Transverse colon (tissue), 4 donors: ENCODE results near the gene MEIS2. TPM values are rescaled to one million over a fixed set of nuclear protein-coding genes. Genes with fewer than 3 reads are reported as not detected.

Experiments
- DNase-seq: peaks from one replicate; pipeline ENCODE4 v3.0.0-alpha.2; 2019
- H3K27ac ChIP-seq, 4 donors: fragments of 200-600 bp; sonication (generic); 2 replicates each; pipeline ENCODE4 v1.5.1; 2016 to 2018; ENCODE audit warnings: inconsistent platforms in 4 of 4
- H3K27me3 ChIP-seq: fragments of 200-600 bp; sonication (generic); 2 replicates; pipeline ENCODE4 v1.5.1; 2017; ENCODE audit warnings: inconsistent platforms
- H3K36me3 ChIP-seq, 4 donors: fragments of 200-600 bp; sonication (generic); 2 replicates each; pipeline ENCODE4 v1.5.1; 2017 to 2019; ENCODE audit warnings: inconsistent platforms in 4 of 4
- H3K4me1 ChIP-seq, 4 donors: fragments of 200-600 bp; sonication (generic); 2 replicates each; pipeline ENCODE4 v1.5.1; 2017 to 2020; ENCODE audit warnings: inconsistent platforms in 4 of 4
- H3K4me3 ChIP-seq, 4 donors: fragments of 200-600 bp; sonication (generic); 1 replicate in 1 of 4; 2 replicates in 3 of 4; pipeline versions ENCODE4 v1.5.1 to v1.6.1; 2017 to 2019; ENCODE audit warnings: inconsistent platforms in 4 of 4
- H3K9me3 ChIP-seq, 2 donors: fragments of 200-600 bp; sonication (generic); 2 replicates each; pipeline ENCODE4 v1.5.1; 2017 to 2019; ENCODE audit warnings: inconsistent platforms in 2 of 2
- CTCF ChIP-seq, 5 experiments: fragments of 200-600 bp in 3 of 5; fragments of 450-650 bp in 2 of 5; sonication (generic) in 3 of 5; IDR thresholded peaks; 1 replicate in 2 of 5; 2 replicates in 3 of 5; pipeline ENCODE4 v1.5.1; 2016 to 2017; ENCODE audit warnings: antibody characterized with exemption in 5 of 5, inconsistent platforms in 3 of 5, mild to moderate bottlenecking in 2 of 5, moderate library complexity in 1 of 5
- EP300 ChIP-seq: sonication (generic); formaldehyde crosslinking; IDR thresholded peaks from one replicate; pipeline ENCODE4 v1.6.1; 2017; ENCODE audit warnings: antibody characterized with exemption, low read depth
- POLR2A ChIP-seq: fragments of 450-650 bp; IDR thresholded peaks from one replicate; pipeline ENCODE4 v1.6.1; 2016; ENCODE audit warnings: antibody characterized with exemption, mild to moderate bottlenecking, moderate library complexity
- POLR2AphosphoS5 ChIP-seq, 3 donors: sonication (generic); formaldehyde crosslinking; IDR thresholded peaks; one replicate each; pipeline ENCODE4 v1.6.1; 2016; ENCODE audit warnings: antibody characterized with exemption in 3 of 3
- WGBS, 2 donors: methylation state at CpG; one replicate each; pipeline ENCODE4 v1.1.5; 2018; ENCODE audit warnings: low coverage in 1 of 2; 5-methylcytosine and 5-hydroxymethylcytosine counted together
- in situ Hi-C, 4 donors: fragments of 200-750 bp; cut with MboI; loops; one replicate each; pipeline versions ENCODE4 v1.15.0 to v1.15.1; 2017; ENCODE audit warnings: low sequenced_read_pairs in 3 of 4, low pct_ligation_motif_present in 1 of 4, low pct_unique_long_range_greater_than_20kb in 1 of 4
- intact Hi-C: fragments of 100-400 bp; cut with DNase I; formaldehyde crosslinking; loops from one replicate; pipeline ENCODE4 v1.15.1; 2023; ENCODE audit warnings: low total_unique reads
- total RNA-seq, 4 donors: library from RNA; depleted of rRNA; stranded (reverse); fragments of >200 nt; gene quantifications; one replicate each; pipeline ENCODE4 v1.1.0, GENCODE V29; 2016

MEIS2 gene
- total RNA-seq, 4 donors from 2014 or later, result 16.5 to 43.4 (median 32.7) TPM

- in situ Hi-C loops (no loop called here), intact Hi-C loops (no loop called here)
- Histone ChIP-seq H3K9me3 (no peaks in the 10 kb centered on the region), H3K4me3 (no peak overlapping the region), H3K4me1 (peaks cover 0 to 6% (median 0%) of the 10 kb centered on the region in 4 donors), H3K27me3 (no peaks in the 10 kb centered on the region), H3K36me3 (no peaks in the 10 kb centered on the region), H3K27ac (no peak overlapping the region)
- WGBS, 2 donors, result 38 to 44% methylated on average over 1 to 3 of the region's 3 CpGs
- TF ChIP-seq CTCF (IDR thresholded peaks at IDR 0.05), result no peak
- TF ChIP-seq POLR2AphosphoS5 (IDR thresholded peaks at IDR 0.05), result no peak
- no peak for TF ChIP-seq EP300
- TF ChIP-seq POLR2A, result no peak
- no peak for DNase-seq
Observed at GRCh38 chr15:36914960-36915808, 185.2 kb downstream of the MEIS2 start.

GRCh38 chr15:36914466-36914865, 185.9 kb downstream of the MEIS2 start:
- 48 to 57% methylated on average over 4 of the region's 4 CpGs for WGBS, 2 donors
- DNase-seq, result no peak
- no peaks in the 10 kb centered on the region for H3K9me3 ChIP-seq
- H3K36me3 ChIP-seq, result no peaks in the 10 kb centered on the region
- intact Hi-C loops (no loop called here), in situ Hi-C loops (no loop called here)
- H3K27me3 ChIP-seq, result no peaks in the 10 kb centered on the region
- no peak for TF ChIP-seq POLR2AphosphoS5 (IDR thresholded peaks at IDR 0.05)
- TF ChIP-seq POLR2A, result no peak
- TF ChIP-seq CTCF (IDR thresholded peaks at IDR 0.05), result no peak
- peaks cover 0 to 6% (median 0%) of the 10 kb centered on the region in 4 donors for H3K4me1 ChIP-seq
- H3K27ac ChIP-seq, result no peak overlapping the region
- H3K4me3 ChIP-seq, result no peak overlapping the region

- Histone ChIP-seq H3K27ac (no peak overlapping the region), H3K4me1 (peaks cover 0 to 6% (median 0%) of the 10 kb centered on the region in 4 donors), H3K27me3 (no peaks in the 10 kb centered on the region), H3K36me3 (no peaks in the 10 kb centered on the region), H3K4me3 (no peak overlapping the region), H3K9me3 (no peaks in the 10 kb centered on the region)
- in situ Hi-C loops (no loop called here), intact Hi-C loops (no loop called here)
- TF ChIP-seq POLR2A, result no peak
- no peak for TF ChIP-seq EP300
- TF ChIP-seq POLR2AphosphoS5 (IDR thresholded peaks at IDR 0.05), result no peak
- no peak for TF ChIP-seq CTCF (IDR thresholded peaks at IDR 0.05)
- no peak for DNase-seq
- WGBS, 2 donors, result 50 to 68% methylated on average over 1 to 2 of the region's 2 CpGs
Observed at GRCh38 chr15:36912311-36912712, 188.0 kb downstream of the MEIS2 start.

- Histone ChIP-seq H3K4me1 (peaks cover 0 to 6% (median 0%) of the 10 kb centered on the region in 4 donors), H3K36me3 (no peaks in the 10 kb centered on the region), H3K9me3 (no peaks in the 10 kb centered on the region), H3K27ac (no peak overlapping the region), H3K4me3 (no peak overlapping the region), H3K27me3 (no peaks in the 10 kb centered on the region)
- TF ChIP-seq CTCF (IDR thresholded peaks at IDR 0.05) (no peak), EP300 (no peak), POLR2A (no peak), POLR2AphosphoS5 (IDR thresholded peaks at IDR 0.05) (no peak)
- intact Hi-C loops (no loop called here), in situ Hi-C loops (no loop called here)
- 63% methylated on average over 4 to 5 of the region's 5 CpGs for WGBS, 2 donors
- DNase-seq, result no peak
Observed at GRCh38 chr15:36911322-36911944, 188.9 kb downstream of the MEIS2 start.
